Heart right ventricle (tissue), 16 donors: Measurements from ENCODE around the gene AMN. TPM values are rescaled to one million over a fixed set of nuclear protein-coding genes. Genes with fewer than 3 reads are reported as not detected.

ENCODE experiments used
- ATAC-seq, 8 donors: fragments of 200-7000 bp; cut with Tn5 transposase; one replicate each; pipeline ENCODE4 v1.9.1; 2020; ENCODE audit warnings: mild to moderate bottlenecking in 8 of 8, moderate library complexity in 8 of 8, moderate number of reproducible peaks in 1 of 8
- DNase-seq, 2 donors: peaks; one replicate each; pipeline ENCODE4 v3.0.0-alpha.2; 2020
- H3K27ac ChIP-seq, 10 donors: fragments of 200-600 bp; sonication (generic) in 2 of 10; one replicate each; pipeline versions ENCODE4 v1.5.0 to v1.8.0; 2020 to 2022; ENCODE audit warnings: mild to moderate bottlenecking in 3 of 10
- H3K27me3 ChIP-seq, 7 donors: fragments of 200-600 bp; one replicate each; pipeline ENCODE4 v1.8.0; 2021 to 2022; ENCODE audit warnings: mild to moderate bottlenecking in 2 of 7
- H3K36me3 ChIP-seq, 9 donors: fragments of 200-600 bp; sonication (generic) in 1 of 9; one replicate each; pipeline versions ENCODE4 v1.5.0 to v1.8.0; 2020 to 2022; ENCODE audit warnings: mild to moderate bottlenecking in 2 of 9
- H3K4me1 ChIP-seq, 9 donors: fragments of 200-600 bp; sonication (generic) in 1 of 9; one replicate each; pipeline versions ENCODE4 v1.5.0 to v1.8.0; 2020 to 2022; ENCODE audit warnings: mild to moderate bottlenecking in 4 of 9
- H3K4me3 ChIP-seq, 10 donors: fragments of 200-600 bp; sonication (generic) in 2 of 10; one replicate each; pipeline versions ENCODE4 v1.5.0 to v1.8.0; 2020 to 2022; ENCODE audit warnings: mild to moderate bottlenecking in 7 of 10, moderate library complexity in 2 of 10
- H3K9me3 ChIP-seq, 11 donors: fragments of 200-600 bp in 10 of 11; sonication (generic) in 2 of 11; one replicate each; pipeline versions ENCODE4 v1.5.0 to v1.8.0; 2013 to 2022; ENCODE audit warnings: mild to moderate bottlenecking in 2 of 11, control low read depth in 1 of 11, moderate library complexity in 1 of 11
- CTCF ChIP-seq, 9 donors: fragments of 200-600 bp; sonication (generic) in 2 of 9; IDR thresholded peaks; one replicate each; pipeline versions ENCODE4 v1.5.0 to v1.8.0; 2021 to 2022; ENCODE audit warnings: antibody characterized with exemption in 9 of 9, mild to moderate bottlenecking in 5 of 9, moderate library complexity in 1 of 9
- WGBS, 2 donors: extraction: QIAGEN DNeasy Blood & Tissue Kit; methylation state at CpG; one replicate each; pipeline ENCODE4 v1.1.7; 2013; ENCODE audit warnings: inconsistent platforms in 1 of 2; 5-methylcytosine and 5-hydroxymethylcytosine counted together
- intact Hi-C, 10 donors: fragments of 100-400 bp; cut with DNase I; formaldehyde crosslinking; loops; one replicate each; pipeline versions ENCODE4 v1.11.1 to v1.14.2; 2022
- polyA plus RNA-seq, 2 donors: library from polyadenylated mRNA; stranded (reverse); fragments of 200-250 nt; gene quantifications; one replicate each; pipeline ENCODE4 v1.2.3, GENCODE V29; 2013
- total RNA-seq, 10 donors: library from RNA; stranded (reverse); fragmentation: NEBNext Ultra II Directional in 3 of 10; extraction: Animal tissue kit (Norgen Biotek cat#: 25700) in 3 of 10; gene quantifications; one replicate each; pipeline versions ENCODE4 v1.2.1 to v1.2.4, GENCODE V29; 2021 to 2023
- donor health status: Arrhythmogenic right ventricular cardiomyopathy.
- donor health status: ischemic (EF 13 %, LVEDD 7.1; RV severe dilation, severe dysfunction).
- donor health status: healthy with polysubstance abuse.
- donor health status: DM: no; HTN: yes; CAD: no.
- donor health status: DM: no; HTN: no; CAD: no.
- donor health status: ischemic (EF 25% LVEDD 6.9; RV normal size, moderate dysfunction).
- donor health status: ischemic (EF 25% LVEDD 5.7; RV mildly dilated, moderate dysfunction).
- donor health status: healthy.
- donor health status: DM: yes; HTN: yes; CAD: no.
- donor health status: Ischemic cardiomyopathy.
- donor health status: ischemic (EF 35%, LVEDD 5.7; RV mildly dilated, moderate dysfunction).
- donor health status: nonischemic (EF 11% LVEDD 7.7; RV severe dilation, severe dysfunction).
- donor health status: DM: yes; HTN: yes; CAD: no.
- donor health status: PGD.
- donor health status: ischemic (EF 29% LVEDD 5.4; RV normal size, mild dysfunction).
- donor health status: nonischemic (EF 23%, LVEDD 6.1; RV moderate dilation, normal function).

The AMN gene
- total and polyA plus RNA-seq, 12 donors, result 0.15 to 0.40 (median 0.17) TPM; not detected in 9

GRCh38 chr14:102897299-102898027 is 25.0 kb upstream of the AMN start:
- H3K9me3 ChIP-seq, result no peaks in the 10 kb centered on the region
- no peak overlapping the region for H3K27ac ChIP-seq
- ATAC-seq, result no peak
- H3K4me3 ChIP-seq, result no peak overlapping the region
- 92 to 97% methylated on average over 14 of the region's 14 CpGs for WGBS, 2 donors
- DNase-seq, result no peak
- no peak for TF ChIP-seq CTCF (IDR thresholded peaks at IDR 0.05)
- intact Hi-C loops, result loop anchor here in 1 of 10 donors (5.0 kb wide), 1 partner anchor 1720 kb away; no protein-coding TSS in a partner anchor
- H3K36me3 ChIP-seq, result peaks cover 0 to 94% (median 0%) of the 10 kb centered on the region in 9 donors
- peaks cover 0 to 20% (median 0%) of the 10 kb centered on the region in 9 donors for H3K4me1 ChIP-seq
- no peaks in the 10 kb centered on the region for H3K27me3 ChIP-seq

- WGBS, 2 donors, result 77 to 98% methylated on average over 6 of the region's 6 CpGs
- H3K27me3 ChIP-seq, result no peaks in the 10 kb centered on the region
- intact Hi-C loops, result loop anchor here in 1 of 10 donors (5.0 kb wide), 1 partner anchor 1719 kb away; no protein-coding TSS in a partner anchor
- H3K36me3 ChIP-seq, result peaks cover 0 to 94% (median 0%) of the 10 kb centered on the region in 9 donors
- H3K4me3 ChIP-seq, result no peak overlapping the region
- ATAC-seq (no peak), DNase-seq (no peak)
- H3K4me1 ChIP-seq, result peaks cover 0 to 19% (median 0%) of the 10 kb centered on the region in 9 donors
- no peak overlapping the region for H3K27ac ChIP-seq
- TF ChIP-seq CTCF (IDR thresholded peaks at IDR 0.05), result no peak
- H3K9me3 ChIP-seq, result no peaks in the 10 kb centered on the region
Measured at GRCh38 chr14:102898298-102898697, 24.2 kb upstream of the AMN start.

GRCh38 chr14:102898776-102899515 is 23.5 kb upstream of the AMN start:
- Histone ChIP-seq H3K9me3 (no peaks in the 10 kb centered on the region), H3K36me3 (peaks cover 0 to 94% (median 4%) of the 10 kb centered on the region in 9 donors), H3K27ac (no peak overlapping the region), H3K4me3 (no peak overlapping the region), H3K4me1 (peaks cover 0 to 12% (median 0%) of the 10 kb centered on the region in 9 donors), H3K27me3 (no peaks in the 10 kb centered on the region)
- 91 to 92% methylated on average over 18 of the region's 18 CpGs for WGBS, 2 donors
- ATAC-seq (no peak), DNase-seq (no peak)
- no peak for TF ChIP-seq CTCF (IDR thresholded peaks at IDR 0.05)
- intact Hi-C loops, result loop anchor here in 1 of 10 donors (5.0 kb wide), 1 partner anchor 1718 kb away; no protein-coding TSS in a partner anchor

GRCh38 chr14:102899516-102899900 is 23.0 kb upstream of the AMN start:
- Histone ChIP-seq H3K27me3 (no peaks in the 10 kb centered on the region), H3K36me3 (peaks cover 0 to 92% (median 4%) of the 10 kb centered on the region in 9 donors), H3K9me3 (no peaks in the 10 kb centered on the region), H3K27ac (no peak overlapping the region), H3K4me3 (no peak overlapping the region), H3K4me1 (peaks cover 0 to 12% (median 0%) of the 10 kb centered on the region in 9 donors)
- DNase-seq (no peak), ATAC-seq (no peak)
- no peak for TF ChIP-seq CTCF (IDR thresholded peaks at IDR 0.05)
- 96 to 97% methylated on average over 8 of the region's 8 CpGs for WGBS, 2 donors
- intact Hi-C loops, result loop anchor here in 1 of 10 donors (5.0 kb wide), 1 partner anchor 1718 kb away; no protein-coding TSS in a partner anchor
